NCI-H128 (cell line): ENCODE results near the gene TTC19.
"Not testable (repeated sequence)": the region's sequence is repeated elsewhere in the genome, so short reads cannot be mapped to it uniquely, and the experiment has no call there.

Experiments used
- DNase-seq: peaks from one replicate; lab custom pipeline; 2025; ENCODE audit not compliant: unreplicated experiment; lab: John Stamatoyannopoulos, UW

TTC19 gene

DNA sequence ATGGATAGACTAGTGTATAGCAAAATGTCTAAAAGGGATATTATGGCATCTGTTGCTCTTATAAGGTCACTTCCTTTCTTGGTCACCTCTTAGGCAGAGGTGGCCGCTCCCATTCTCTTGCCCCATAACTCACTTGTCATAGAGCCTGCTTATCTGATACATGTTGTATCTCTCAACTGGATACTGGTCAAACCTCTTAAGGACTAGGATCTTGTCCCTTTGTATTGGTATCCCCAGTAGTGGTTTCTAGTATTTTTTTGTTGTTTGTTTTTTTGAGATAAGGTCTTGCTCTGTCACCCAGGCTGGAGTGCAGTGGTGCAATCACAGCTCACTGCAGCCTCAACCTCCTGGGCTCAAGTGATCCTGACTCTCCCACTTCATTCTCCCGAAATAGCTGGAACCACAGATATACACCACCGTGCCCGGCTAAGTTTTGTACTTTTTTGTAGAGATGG, 27.1 kb upstream of the TTC19 start:
- DNase-seq, result no peak

DNA sequence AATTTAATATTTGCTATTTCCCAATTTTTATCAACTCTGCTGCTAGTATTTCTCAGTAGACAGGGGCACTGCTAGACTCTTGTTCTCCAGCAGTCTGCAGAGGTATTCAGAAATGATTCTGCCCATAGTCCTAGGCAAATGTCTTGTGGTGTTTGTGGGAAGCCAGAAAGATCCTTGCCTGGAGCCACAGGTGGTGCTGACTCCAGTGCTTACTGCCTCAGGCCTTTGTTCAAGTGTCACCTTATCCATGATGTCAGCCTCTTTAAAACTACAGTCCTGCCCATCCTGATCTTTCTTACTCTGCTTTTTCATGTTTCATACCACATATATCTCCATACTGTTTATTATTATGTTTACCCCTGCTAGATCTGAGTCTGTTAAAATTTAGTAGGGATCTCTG, 26.6 kb upstream of the TTC19 start:
- DNase-seq, result no peak

DNA sequence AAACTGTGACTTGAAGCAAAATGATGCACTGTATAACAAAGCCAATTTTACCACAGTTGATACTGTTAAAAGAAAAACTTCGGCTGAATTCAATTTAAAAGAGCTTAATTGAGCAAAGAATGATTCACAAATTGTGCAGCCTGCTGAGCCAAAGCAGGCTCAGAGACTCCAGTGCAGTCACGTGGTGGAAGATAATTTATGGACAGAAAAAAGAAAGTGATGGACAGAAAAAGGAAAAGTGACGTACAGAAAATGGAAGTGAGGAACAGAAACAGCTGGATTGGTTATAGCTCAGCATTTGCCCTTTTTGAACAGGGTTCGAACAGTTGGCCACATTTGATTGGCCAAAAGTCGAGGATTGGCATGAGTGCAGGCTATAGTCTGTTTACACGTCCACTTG, 25.8 kb upstream of the TTC19 start:
- DNase-seq, result no peak

DNA sequence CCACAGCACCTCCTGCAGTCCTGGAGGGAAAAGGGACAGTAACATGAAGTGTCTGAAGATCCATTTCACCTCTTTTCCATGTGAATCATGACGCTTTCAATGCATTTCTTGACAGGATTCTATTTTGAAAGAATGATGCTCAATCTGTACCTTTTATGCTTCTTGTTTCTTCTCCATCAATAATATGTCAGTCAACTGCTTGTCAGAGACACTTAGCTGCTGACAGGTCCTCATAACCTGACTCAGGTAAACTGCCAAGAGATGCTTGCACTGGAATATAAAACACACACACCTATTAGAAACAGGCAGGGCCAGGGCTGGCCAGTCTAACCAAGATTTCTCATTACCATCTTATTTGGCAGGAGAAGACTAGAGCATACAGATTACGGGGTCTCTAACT, 21.7 kb upstream of the TTC19 start:
- no peak for DNase-seq

DNA sequence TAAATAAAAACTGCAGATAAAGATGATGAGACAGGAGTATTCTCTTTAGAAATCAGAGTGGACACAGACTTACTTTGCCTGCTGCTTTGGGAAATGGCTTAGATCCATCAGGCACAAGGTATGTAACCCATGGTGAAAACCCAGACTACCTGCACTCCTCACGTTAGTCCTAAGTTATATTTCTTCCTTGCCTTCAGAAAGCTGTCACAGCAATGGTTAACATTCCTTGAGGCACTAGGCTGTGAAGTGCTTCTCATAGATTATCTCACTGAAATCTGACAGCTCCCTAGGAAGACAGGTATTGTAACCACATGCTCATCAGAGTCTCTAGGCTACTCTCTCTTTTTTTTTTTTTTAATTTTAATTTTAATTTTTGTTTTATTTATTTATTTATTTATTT, 21.0 kb upstream of the TTC19 start:
- no peak for DNase-seq

DNA sequence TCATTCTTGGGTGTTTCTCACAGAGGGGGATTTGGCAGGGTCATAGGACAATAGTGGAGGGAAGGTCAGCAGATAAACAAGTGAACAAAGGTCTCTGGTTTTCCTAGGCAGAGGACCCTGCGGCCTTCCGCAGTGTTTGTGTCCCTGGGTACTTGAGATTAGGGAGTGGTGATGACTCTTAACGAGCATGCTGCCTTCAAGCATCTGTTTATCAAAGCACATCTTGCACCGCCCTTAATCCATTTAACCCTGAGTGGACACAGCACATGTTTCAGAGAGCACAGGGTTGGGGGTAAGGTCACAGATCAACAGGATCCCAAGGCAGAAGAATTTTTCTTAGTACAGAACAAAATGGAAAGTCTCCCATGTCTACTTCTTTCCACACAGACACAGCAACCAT, 20.6 kb upstream of the TTC19 start:
- DNase-seq, result not testable (repeated sequence)

DNA sequence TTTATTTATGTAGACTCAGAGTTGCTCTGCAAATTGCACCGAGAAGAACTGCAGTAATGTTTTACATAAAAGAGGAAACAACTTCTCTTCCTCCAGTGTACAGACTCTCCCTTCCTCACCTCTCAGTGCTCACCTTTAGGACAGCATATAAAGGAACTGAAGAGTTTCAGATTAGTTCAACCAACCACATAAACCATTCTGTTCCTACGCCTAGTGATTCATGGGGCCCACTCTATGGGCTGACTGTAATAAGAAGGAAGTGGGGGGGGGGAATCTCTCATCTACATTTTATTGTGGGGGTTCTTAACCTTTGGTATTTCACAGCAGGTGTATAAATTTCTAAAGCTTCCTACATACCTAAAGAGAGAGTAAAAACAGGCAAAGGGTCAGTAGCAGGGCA, 18.4 kb upstream of the TTC19 start:
- no peak for DNase-seq

DNA sequence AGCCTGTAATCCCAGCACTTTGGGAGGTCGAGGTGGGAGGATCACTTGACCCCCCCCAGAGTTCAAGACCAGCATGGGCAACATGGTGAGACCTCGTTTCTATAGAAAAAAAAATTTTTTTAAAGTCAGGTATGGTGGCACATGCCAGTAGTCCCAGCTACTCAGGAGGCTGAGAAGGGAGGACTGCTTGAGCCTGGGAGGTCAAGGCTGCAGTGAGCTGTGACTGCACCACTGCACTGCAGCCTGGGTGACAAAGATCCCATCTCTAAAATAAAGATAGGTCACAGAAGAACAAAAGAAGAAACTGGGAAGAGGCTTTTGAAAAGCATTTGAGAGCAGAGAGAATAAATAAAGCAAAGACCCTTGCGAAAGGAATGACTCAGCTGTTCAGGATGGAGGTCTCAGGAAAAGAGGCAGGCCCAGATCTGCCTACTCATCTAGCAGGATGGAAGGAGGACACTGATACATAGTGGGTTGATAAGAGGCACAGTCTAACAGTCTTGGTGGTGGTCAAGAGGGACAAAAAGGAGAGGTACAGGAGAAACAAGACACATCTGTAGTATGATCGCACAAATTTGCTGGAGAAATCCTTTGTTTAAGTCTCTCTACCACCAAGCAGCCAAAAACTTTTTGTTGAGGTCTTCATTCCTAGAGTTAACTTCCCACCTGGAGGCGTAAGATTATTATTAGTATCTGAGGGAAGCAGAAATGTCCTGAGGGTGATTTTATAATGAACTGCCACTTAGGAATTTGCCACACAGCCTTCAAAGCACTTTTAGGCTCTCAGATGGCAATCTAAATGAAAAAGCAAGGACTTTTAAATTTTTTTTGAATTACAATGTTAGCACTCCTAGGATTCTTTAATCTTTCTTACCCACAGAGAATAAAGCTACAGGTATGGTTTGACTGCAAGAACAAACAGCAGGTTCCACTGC, 17.7 kb upstream of the TTC19 start:
- no peak for DNase-seq

DNA sequence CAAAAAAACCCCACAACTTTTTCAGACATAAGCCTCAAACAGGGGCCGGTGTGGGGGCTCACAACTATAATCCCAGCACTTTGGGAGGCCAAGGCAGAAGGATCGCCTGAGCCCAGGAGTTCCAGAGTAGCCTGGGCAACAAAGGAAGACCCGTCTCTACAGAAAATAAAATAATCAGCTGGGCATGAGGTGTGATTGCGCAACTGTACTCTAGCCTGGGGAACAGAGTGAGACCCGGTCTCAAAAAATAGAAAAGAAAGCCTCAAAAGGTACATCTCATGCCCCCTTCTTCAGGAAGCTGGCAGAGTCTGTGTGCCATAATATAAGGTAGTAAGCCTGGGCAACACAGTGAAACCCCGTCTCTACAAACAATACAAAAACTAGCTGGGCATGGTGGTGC, 3.3 kb upstream of the TTC19 start:
- no peak for DNase-seq

DNA sequence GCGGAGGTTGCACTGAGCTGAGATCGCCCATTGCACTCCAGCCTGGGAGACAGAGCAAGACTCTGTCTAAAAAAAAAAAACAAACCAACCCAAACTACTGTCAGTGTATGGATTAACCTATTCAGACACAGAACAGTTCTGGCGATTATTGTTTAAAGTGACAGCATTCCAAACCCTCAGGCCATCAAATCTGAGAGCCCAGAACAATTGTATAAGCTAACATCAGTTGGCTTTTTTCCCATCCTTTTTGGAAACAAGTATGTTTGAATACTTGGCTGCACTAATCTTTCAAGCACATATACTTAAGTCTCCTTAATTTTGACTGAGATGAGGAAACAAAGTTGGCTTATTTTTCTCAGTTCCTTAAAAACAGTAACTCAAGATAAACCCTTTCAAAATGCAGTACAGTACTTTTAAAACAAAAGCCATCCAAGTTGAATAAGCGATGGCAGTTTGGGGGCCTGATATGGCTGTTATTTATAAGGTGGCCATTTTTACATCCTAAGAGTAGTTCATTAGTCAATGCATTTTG, 1.5 kb upstream of the TTC19 start:
- DNase-seq, result no peak

DNA sequence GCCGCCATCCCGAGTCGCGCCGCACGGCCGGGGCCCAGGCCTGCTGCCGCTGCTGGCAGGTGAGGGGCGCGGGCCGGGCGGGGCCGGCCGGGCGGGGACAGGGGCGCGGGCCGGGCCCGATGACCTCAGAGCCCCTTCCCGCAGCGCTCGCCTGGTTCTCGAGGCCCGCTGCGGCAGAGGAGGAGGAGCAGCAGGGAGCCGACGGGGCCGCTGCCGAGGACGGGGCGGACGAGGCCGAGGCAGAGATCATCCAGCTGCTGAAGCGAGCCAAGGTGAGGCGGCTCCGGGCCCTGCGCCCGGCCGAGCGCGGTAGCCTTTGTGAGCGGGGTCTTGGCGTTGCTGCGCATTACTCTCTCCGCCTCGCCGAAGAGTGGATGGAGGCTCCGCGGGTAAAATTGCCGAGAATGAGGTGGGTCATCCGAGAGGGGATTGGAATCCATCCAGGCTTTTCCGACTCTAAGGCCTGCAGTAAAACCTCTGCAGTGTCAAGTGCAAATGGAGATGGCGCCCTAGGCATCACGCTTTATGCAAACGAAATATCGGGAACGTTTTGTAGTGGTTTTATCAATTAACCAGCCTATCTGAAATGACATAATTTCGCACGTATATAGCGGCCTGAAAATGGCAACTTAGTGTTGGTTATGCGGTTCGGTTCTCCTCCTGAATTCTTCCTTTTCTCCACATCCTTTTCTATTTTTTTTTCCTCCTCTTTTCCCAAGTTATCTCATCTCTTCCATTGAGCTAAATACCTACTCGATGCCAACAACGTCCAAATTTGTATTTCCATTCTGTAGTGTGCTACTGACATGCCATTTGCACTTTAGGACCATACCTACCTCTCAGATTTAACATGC, 577 bp downstream of the TTC19 start:
- peak; percentile 12 for DNase-seq

DNA sequence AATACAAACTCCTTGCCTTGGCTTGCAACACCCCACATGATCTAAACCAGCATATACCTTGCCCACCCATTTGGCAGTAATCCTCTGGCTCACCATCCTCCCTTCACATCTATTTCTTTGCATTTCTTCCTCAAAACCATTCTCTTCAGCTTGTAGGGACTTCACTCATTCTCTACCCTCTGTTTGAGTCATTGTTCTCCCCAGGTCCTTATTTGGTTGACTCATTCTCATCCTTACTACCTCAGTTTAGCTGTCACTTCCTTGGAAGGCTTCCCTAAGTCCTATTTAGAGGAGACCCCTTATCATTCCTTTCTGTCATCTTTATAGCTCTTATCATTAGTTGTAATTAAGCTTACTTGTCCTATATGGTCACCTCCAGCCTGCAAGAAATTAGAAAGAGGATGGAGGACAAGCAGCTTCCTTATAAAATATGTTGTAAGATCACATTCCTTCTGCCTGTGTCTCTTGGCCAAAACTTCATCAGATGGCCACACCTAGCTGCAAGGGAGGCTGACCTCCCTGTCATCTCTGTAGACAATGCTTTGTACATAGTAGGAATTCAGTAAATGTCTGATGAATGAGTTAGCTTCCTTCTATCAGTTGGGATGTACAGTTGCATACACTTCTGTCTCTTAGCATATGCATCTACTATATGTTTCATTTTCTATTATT, 1.7 kb downstream of the TTC19 start:
- no peak for DNase-seq

DNA sequence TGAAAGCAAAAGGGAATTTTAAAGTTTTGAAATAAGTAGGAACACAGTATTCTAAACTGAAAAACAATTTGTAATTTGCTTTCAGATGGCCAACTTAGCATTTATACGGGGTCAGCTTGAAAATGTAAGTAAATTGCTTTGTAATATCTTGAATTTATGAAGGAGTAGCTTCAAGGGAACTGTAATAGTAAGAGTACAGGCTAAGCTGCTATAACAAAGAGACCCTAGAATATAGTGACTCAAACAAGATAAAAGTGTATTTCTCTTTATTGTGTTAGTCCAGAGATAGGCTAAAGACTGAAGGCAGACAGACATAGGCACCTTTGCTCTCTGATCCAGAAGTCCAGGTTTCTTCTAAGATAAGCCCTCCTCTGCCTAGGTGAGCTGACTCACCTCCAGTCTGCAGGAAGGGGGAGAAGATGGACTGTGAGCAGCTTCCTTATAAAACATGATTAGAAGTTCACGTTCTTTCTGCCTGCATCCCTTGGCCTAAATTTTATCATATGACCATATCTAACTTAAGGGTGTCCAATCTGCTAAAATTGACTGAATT, 3.2 kb downstream of the TTC19 start:
- DNase-seq, result no peak

DNA sequence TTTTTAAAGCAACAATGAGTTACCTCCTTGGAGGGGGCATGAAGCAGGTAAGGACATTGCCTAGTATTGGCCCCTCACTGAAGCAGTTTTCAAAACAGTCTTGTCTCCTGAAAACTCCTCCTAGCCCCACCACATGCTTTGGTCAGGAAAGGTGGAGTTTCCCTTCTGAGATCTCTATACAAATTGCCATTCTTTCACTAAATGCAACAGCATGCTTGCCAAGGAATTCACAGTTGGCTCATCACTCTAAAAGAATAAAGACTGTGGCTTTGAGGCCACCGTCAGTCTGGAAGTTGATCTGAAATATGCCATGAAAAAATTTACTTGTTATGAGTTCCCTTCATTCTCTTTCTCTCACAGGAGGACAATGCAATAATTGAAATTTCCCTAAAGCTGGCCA, 4.2 kb downstream of the TTC19 start:
- no peak for DNase-seq

DNA sequence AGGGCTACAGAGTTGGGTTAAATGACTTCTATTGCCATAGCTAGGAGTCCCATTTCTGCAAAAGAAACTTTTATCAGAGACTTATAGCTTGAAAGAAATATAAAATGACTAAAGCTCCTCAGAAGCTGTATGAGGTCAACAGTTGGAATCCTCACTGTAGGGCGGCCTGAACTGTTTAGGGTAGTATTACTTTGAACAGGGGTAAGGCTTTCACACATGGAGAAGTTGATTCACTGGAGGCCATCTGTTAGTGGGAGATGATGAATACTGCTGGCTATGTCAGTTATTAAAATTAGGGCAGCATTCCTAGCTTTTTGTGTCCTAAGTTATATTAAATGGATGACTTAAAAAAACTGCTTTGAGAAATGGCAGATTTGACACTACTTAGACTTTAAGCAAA, 6.0 kb downstream of the TTC19 start:
- DNase-seq, result no peak

DNA sequence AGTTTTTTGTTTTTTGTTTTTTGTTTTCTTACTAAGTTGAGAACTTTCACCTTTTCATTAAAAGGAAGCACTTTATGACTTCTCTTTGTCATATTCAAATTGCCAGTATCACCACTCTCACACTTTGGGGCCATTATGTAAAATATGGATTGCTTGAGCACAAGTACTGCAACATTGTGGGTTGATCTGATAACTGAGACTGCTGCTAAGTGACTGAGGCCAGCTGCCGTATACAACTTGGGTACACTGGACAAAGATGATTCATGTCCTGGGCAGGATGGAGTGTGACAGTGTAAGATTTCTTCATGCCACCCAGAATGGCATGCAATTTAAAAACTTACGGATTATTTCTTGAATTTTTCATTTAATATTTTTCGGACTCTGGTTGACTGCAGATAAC, 7.8 kb downstream of the TTC19 start:
- DNase-seq, result no peak

DNA sequence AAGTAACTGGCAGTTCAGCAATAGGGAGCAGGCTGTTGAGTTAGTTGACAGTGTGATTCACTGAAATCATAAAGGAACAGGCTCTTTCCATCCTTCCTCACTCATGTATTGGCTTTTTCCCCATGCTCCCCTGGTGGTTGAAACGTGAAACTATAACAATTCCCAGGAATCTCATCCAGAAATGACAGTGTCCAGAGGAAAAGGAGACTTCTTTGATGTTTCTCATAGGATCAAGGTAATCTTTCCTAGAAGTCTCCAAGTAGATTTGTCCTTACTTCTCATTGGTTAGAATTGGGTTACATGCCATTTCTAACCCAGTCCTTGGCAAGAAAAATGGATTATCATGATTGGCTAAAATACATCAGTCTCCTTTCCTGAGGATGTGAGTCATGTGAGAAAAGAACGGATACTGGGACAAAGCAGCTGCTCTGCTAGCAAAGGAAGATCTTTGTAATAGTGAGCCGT, 14.4 kb downstream of the TTC19 start:
- no peak for DNase-seq

DNA sequence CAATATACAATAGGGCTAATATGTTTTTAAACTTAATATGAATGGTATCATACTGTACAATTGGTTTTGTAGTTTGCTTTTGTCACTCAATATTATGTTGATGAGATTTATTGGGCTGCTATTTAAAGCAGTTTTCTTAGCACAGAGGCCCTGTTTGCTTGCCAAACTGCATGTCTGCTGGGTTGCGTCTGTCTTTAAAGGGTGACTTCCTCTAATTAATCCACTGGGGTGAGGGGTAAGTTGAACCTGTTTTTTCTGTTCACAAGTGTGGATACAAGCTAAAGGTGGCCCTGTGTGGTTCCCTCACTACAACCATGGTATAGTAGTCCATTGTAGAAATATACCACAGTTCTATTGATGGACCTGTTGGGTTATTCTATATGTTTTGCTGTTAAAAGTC, 19.7 kb downstream of the TTC19 start:
- DNase-seq, result no peak

DNA sequence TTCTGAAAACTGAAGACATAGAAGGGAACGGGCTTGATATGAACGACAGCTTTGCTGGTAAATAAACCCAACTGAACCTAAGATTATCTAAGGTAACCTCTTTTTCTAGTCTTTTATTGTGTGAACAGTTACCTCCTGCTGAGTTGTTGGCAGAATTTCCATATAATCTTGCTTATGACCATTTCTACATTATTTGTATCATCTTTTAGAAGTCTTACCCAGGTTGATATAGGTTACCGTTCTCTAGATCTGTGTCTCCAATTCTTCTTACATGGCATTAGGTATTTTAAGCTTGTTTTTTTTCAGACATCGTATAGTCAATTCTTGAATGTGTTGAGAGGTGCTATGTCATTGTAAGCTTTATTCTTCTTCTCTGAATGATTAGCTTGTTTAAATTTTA, 24.3 kb downstream of the TTC19 start:
- no peak for DNase-seq

DNA sequence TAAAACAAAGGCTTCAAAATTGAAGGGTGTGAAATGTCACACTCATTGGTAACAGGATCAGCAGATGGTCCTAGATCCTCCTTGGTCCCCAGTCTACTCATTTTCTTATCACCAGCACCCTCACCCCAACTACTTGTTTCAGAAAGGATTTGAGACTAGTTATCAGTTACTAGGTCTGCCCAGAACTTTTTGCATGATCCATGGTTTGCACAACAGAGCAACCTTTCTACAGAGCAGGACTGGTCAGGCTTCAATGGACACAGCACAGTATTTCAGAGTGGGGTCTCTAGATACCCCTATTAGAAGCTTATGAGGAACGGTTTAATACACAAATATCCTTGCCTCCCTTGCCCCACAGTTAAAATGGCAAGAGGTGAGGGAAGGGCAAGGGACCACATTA, 25.6 kb downstream of the TTC19 start:
- DNase-seq, result no peak

DNA sequence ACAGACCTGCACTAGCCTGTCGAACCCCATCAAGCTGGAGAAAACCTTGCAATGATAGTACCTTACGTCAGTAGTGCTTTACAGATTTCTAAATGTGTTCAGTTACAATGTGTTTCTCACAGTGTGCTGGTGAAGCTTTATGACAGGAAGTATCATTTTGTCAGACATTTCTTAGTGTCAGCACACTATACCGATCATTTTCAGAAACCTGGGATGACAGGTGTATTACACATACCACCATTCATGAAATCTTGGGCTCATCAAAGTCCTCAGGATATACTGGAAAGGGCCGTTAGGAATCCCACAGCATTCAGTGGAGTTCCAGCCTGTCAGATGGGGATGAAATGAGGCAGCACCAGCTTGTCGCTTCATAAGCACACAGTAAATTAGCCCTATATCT, 27.3 kb downstream of the TTC19 start:
- no peak for DNase-seq
